HepG2 (cell line): Measurements from ENCODE around the gene TAF6. TPM values are rescaled to one million over a fixed set of nuclear protein-coding genes. Genes with fewer than 3 reads are reported as not detected.

Experiments
- AKNA ChIP-seq: sonication (generic); formaldehyde crosslinking; IDR thresholded peaks from 2 replicates; pipeline ENCODE4 v1.4.0; 2020; ENCODE audit warnings: missing genetic modification reagents, borderline replicate concordance
- ATF7-NPFF ChIP-seq: sonication (generic); formaldehyde crosslinking; IDR thresholded peaks from 2 replicates; pipeline ENCODE4 v1.8.1; 2023; ENCODE audit warnings: mild to moderate bottlenecking, low read depth, missing genetic modification reagents, moderate library complexity
- RFX3 ChIP-seq: IDR thresholded peaks from 2 replicates; pipeline ENCODE4 v1.6.1; 2016; ENCODE audit warnings: missing biosample characterization, missing genetic modification reagents
- RNF2 ChIP-seq: fragments of 450-650 bp; conservative IDR thresholded peaks from 2 replicates; pipeline ENCODE4 v1.6.1; 2016; ENCODE audit warnings: low read depth
- SP140L ChIP-seq: sonication (generic); formaldehyde crosslinking; IDR thresholded peaks from 2 replicates; pipeline ENCODE4 v1.4.0; 2020; ENCODE audit warnings: missing genetic modification reagents, borderline replicate concordance
- ZNF543 ChIP-seq: sonication (generic); formaldehyde crosslinking; IDR thresholded peaks from 2 replicates; pipeline ENCODE4 v1.4.0; 2020; ENCODE audit warnings: mild to moderate bottlenecking, missing genetic modification reagents
- ZNF567 ChIP-seq: sonication (generic); formaldehyde crosslinking; IDR thresholded peaks from 2 replicates; pipeline ENCODE4 v1.8.1; 2023; ENCODE audit warnings: mild to moderate bottlenecking, missing genetic modification reagents, borderline replicate concordance
- ZNF780A ChIP-seq: sonication (generic); formaldehyde crosslinking; IDR thresholded peaks from 2 replicates; pipeline ENCODE4 v1.8.0; 2022; ENCODE audit warnings: mild to moderate bottlenecking, missing genetic modification reagents, moderate library complexity
- ZNF816 ChIP-seq: sonication (generic); formaldehyde crosslinking; IDR thresholded peaks from 2 replicates; pipeline ENCODE4 v1.8.0; 2022; ENCODE audit warnings: missing genetic modification reagents, mild to moderate bottlenecking, borderline replicate concordance
- ZSCAN21 ChIP-seq: sonication (generic); formaldehyde crosslinking; IDR thresholded peaks from 2 replicates; pipeline ENCODE4 v1.8.0; 2022; ENCODE audit warnings: mild to moderate bottlenecking, missing genetic modification reagents, moderate library complexity, borderline replicate concordance
- polyA plus RNA-seq, 8 experiments: library from polyadenylated mRNA; depleted of rRNA in 3 of 8; stranded (reverse) in 7 of 8; unstranded in 1 of 8; fragments of >200 nt; fragmentation: Illumina TruSeq in 4 of 8; extraction: Trizol in 4 of 8; gene quantifications; 2 replicates each; pipeline versions ENCODE4 v1.2.1 to v1.2.3, GENCODE V29; 2011 to 2016; ENCODE audit warnings: low read depth in 4 of 8, missing spikeins in 1 of 8, mixed read lengths in 1 of 8; ENCODE audit not compliant: insufficient read depth in 1 of 8
- total RNA-seq, 5 experiments: library from RNA; depleted of rRNA; stranded (reverse); fragments of >200 nt; fragmentation: Illumina TruSeq; extraction: Trizol; gene quantifications; 2 replicates each; pipeline ENCODE4 v1.2.3, GENCODE V29; 2016; ENCODE audit warnings: low read depth in 1 of 5
- TF ChIP-seq, protein P1 (sequence below): sonication (generic); formaldehyde crosslinking; IDR thresholded peaks from 2 replicates; pipeline ENCODE4 v1.4.0; 2020; ENCODE audit warnings: missing genetic modification reagents, borderline replicate concordance
- TF ChIP-seq, protein P2 (sequence below): sonication (generic); formaldehyde crosslinking; IDR thresholded peaks from 2 replicates; pipeline ENCODE4 v1.5.0; 2020; ENCODE audit warnings: missing genetic modification reagents
- TF ChIP-seq, protein P3 (sequence below): sonication (generic); formaldehyde crosslinking; IDR thresholded peaks from 2 replicates; pipeline ENCODE4 v1.4.0; 2020; ENCODE audit warnings: missing genetic modification reagents
- TF ChIP-seq, protein P4 (sequence below): sonication (generic); formaldehyde crosslinking; IDR thresholded peaks from 2 replicates; pipeline ENCODE4 v1.4.0; 2020; ENCODE audit warnings: mild to moderate bottlenecking, missing genetic modification reagents

TAF6 gene
- total and polyA plus RNA-seq, 2 of the 13 experiments (the other 11 are each of a cell fraction or from before 2014, with no cell fraction given) = 12.9 to 18.8 TPM

DNA sequence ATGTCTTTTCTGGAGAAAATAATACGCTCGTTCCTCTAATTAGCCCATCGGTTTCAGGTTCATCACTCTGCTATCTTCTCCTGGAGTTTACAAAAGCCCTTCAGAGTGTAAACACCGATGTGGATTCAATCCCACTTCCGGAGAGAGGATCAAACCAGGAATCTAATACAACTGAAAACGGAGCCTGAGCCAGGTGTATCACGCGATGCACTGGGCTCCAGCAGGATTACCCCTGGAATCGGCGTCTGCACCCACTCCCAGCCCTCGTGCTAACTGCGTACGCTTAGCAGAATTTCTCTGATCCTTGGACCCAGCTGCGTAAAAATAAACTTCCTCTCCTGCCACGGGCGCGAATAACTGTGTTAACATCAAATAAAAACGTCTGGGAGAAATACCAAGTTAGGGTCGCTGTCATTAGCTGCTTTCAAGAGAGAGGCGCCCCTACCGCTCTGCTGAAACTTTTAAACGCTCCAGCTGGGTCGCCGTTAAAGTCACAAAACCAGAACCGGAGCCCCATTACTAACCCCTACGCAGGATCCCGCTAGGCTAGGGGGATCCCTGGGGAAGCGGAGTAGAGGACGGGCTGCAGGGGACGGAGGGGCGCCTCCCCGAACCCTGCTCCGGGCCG lies 38.1 kb downstream of the TAF6 start (continued):
- TF ChIP-seq, protein P1, sequence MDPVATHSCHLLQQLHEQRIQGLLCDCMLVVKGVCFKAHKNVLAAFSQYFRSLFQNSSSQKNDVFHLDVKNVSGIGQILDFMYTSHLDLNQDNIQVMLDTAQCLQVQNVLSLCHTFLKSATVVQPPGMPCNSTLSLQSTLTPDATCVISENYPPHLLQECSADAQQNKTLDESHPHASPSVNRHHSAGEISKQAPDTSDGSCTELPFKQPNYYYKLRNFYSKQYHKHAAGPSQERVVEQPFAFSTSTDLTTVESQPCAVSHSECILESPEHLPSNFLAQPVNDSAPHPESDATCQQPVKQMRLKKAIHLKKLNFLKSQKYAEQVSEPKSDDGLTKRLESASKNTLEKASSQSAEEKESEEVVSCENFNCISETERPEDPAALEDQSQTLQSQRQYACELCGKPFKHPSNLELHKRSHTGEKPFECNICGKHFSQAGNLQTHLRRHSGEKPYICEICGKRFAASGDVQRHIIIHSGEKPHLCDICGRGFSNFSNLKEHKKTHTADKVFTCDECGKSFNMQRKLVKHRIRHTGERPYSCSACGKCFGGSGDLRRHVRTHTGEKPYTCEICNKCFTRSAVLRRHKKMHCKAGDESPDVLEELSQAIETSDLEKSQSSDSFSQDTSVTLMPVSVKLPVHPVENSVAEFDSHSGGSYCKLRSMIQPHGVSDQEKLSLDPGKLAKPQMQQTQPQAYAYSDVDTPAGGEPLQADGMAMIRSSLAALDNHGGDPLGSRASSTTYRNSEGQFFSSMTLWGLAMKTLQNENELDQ (CRISPR knock-in tag) = no peak
- no peak for TF ChIP-seq SP140L (CRISPR knock-in tag)
- no peak for TF ChIP-seq ZNF816 (CRISPR knock-in tag)
- TF ChIP-seq ZNF543 (CRISPR knock-in tag) = 0 out of 2 replicates have a peak, but pooled peaks have one; percentile 82
- TF ChIP-seq ZNF780A = no peak
- TF ChIP-seq ZNF567 (CRISPR knock-in tag) = no peak
- TF ChIP-seq ZSCAN21 (CRISPR knock-in tag) = no peak
- TF ChIP-seq AKNA (CRISPR knock-in tag) = 0 out of 2 replicates have a peak, but pooled peaks have one; percentile 20
- TF ChIP-seq, protein P2, sequence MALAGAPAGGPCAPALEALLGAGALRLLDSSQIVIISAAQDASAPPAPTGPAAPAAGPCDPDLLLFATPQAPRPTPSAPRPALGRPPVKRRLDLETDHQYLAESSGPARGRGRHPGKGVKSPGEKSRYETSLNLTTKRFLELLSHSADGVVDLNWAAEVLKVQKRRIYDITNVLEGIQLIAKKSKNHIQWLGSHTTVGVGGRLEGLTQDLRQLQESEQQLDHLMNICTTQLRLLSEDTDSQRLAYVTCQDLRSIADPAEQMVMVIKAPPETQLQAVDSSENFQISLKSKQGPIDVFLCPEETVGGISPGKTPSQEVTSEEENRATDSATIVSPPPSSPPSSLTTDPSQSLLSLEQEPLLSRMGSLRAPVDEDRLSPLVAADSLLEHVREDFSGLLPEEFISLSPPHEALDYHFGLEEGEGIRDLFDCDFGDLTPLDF (CRISPR knock-in tag) = no peak
- TF ChIP-seq, protein P3, sequence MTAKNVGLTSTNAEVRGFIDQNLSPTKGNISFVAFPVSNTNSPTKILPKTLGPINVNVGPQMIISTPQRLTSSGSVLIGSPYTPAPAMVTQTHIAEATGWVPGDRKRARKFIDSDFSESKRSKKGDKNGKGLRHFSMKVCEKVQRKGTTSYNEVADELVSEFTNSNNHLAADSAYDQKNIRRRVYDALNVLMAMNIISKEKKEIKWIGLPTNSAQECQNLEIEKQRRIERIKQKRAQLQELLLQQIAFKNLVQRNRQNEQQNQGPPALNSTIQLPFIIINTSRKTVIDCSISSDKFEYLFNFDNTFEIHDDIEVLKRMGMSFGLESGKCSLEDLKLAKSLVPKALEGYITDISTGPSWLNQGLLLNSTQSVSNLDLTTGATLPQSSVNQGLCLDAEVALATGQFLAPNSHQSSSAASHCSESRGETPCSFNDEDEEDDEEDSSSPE (CRISPR knock-in tag) = no peak
- TF ChIP-seq ATF7-NPFF (CRISPR knock-in tag) = no peak
- TF ChIP-seq, protein P4, sequence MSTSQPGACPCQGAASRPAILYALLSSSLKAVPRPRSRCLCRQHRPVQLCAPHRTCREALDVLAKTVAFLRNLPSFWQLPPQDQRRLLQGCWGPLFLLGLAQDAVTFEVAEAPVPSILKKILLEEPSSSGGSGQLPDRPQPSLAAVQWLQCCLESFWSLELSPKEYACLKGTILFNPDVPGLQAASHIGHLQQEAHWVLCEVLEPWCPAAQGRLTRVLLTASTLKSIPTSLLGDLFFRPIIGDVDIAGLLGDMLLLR = no peak
- no peak for TF ChIP-seq RNF2
- no peak for TF ChIP-seq RFX3 (CRISPR knock-in tag)
